GM23338 (cell line): ENCODE data around the gene CYTL1. TPM values are rescaled to one million over a fixed set of nuclear protein-coding genes. Genes with fewer than 3 reads are reported as not detected.

Experiments used
- ATAC-seq: fragments of 200-7000 bp; cut with Tn5 transposase; 3 replicates; pipeline ENCODE4 v1.9.1; 2020
- DNase-seq: peaks from one replicate; pipeline ENCODE4 v3.0.0-alpha.2; 2015; ENCODE audit warnings: low spot score
- H2AFZ ChIP-seq: fragments of 200-600 bp; sonication (generic); 2 replicates; pipeline ENCODE4 v1.8.0; 2016; ENCODE audit warnings: antibody characterized with exemption, mild to moderate bottlenecking, moderate library complexity
- H3F3A ChIP-seq: fragments of 200-600 bp; sonication (generic); replicated peaks from 2 replicates; pipeline ENCODE4 v1.8.0; 2017; ENCODE audit warnings: antibody characterized with exemption, mixed run types, low read depth
- H3K27ac ChIP-seq: fragments of 200-600 bp; sonication (generic); 2 replicates; pipeline ENCODE4 v1.6.1; 2016; ENCODE audit warnings: low read depth
- H3K27me3 ChIP-seq: fragments of 200-600 bp; sonication (generic); 2 replicates; pipeline ENCODE4 v1.8.0; 2016; ENCODE audit warnings: mild to moderate bottlenecking, mixed run types, moderate library complexity; ENCODE audit not compliant: insufficient read depth
- H3K36me3 ChIP-seq: fragments of 200-600 bp; sonication (generic); 2 replicates; pipeline ENCODE4 v1.8.0; 2016; ENCODE audit warnings: mild to moderate bottlenecking; ENCODE audit not compliant: insufficient read depth
- H3K4me1 ChIP-seq: fragments of 200-600 bp; sonication (generic); 2 replicates; pipeline ENCODE4 v1.8.0; 2016; ENCODE audit warnings: mild to moderate bottlenecking, moderate library complexity; ENCODE audit not compliant: insufficient read depth
- H3K4me2 ChIP-seq: fragments of 200-600 bp; sonication (generic); 2 replicates; pipeline ENCODE4 v1.7.1; 2017; ENCODE audit warnings: mixed run types
- H3K4me3 ChIP-seq: fragments of 200-600 bp; sonication (generic); 2 replicates; pipeline ENCODE4 v1.6.1; 2016; ENCODE audit warnings: mixed run types
- H3K79me2 ChIP-seq: fragments of 200-600 bp; sonication (generic); replicated peaks from 2 replicates; pipeline ENCODE4 v1.8.0; 2017; ENCODE audit warnings: mild to moderate bottlenecking; ENCODE audit not compliant: insufficient read depth
- H3K9me2 ChIP-seq: fragments of 200-600 bp; sonication (generic); 2 replicates; pipeline ENCODE4 v1.8.0; 2017; ENCODE audit not compliant: insufficient read depth
- H4K20me1 ChIP-seq: fragments of 200-600 bp; sonication (generic); replicated peaks from 2 replicates; pipeline ENCODE4 v1.8.0; 2017; ENCODE audit warnings: mild to moderate bottlenecking; ENCODE audit not compliant: insufficient read depth
- H3K27ac Mint-ChIP-seq: 2 replicates; pipeline ENCODE4 v1.8.0; 2020; ENCODE audit warnings: inconsistent platforms, mild to moderate bottlenecking, moderate library complexity, mixed read lengths
- H3K27me3 Mint-ChIP-seq: 3 replicates; pipeline ENCODE4 v1.8.0; 2022; ENCODE audit warnings: low read depth, mild to moderate bottlenecking, moderate library complexity, mixed read lengths, inconsistent platforms; ENCODE audit not compliant: insufficient read depth, poor library complexity
- H3K36me3 Mint-ChIP-seq: 3 replicates; pipeline ENCODE4 v1.8.0; 2021; ENCODE audit warnings: low read depth, mild to moderate bottlenecking, inconsistent platforms, moderate library complexity, mixed read lengths
- H3K4me1 Mint-ChIP-seq: 3 replicates; pipeline ENCODE4 v1.8.0; 2020; ENCODE audit warnings: mild to moderate bottlenecking, inconsistent platforms, mixed read lengths
- H3K4me3 Mint-ChIP-seq: 3 replicates; pipeline ENCODE4 v1.8.0; 2021; ENCODE audit warnings: moderate library complexity, mild to moderate bottlenecking, inconsistent platforms, mixed read lengths
- H3K9me3 Mint-ChIP-seq: 3 replicates; pipeline ENCODE4 v1.8.0; 2020; ENCODE audit warnings: moderate library complexity, mild to moderate bottlenecking, inconsistent platforms, mixed read lengths
- CREB1 ChIP-seq: fragments of 250-450 bp; sonication (Bioruptor Pico); IDR thresholded peaks from 2 replicates; pipeline ENCODE4 v1.5.0; 2020; ENCODE audit warnings: low read depth, mild to moderate bottlenecking, moderate library complexity
- CTCF ChIP-seq, 2 experiments: fragments of 200-600 bp in 1 of 2; sonication (generic) in 1 of 2; conservative IDR thresholded peaks; 2 replicates each; pipeline versions ENCODE4 v1.5.1 to v1.6.1; 2016 to 2017; ENCODE audit warnings: antibody characterized with exemption in 2 of 2, low read depth in 2 of 2, mild to moderate bottlenecking in 2 of 2, moderate library complexity in 1 of 2
- EZH2 ChIP-seq: fragments of 200-600 bp; sonication (generic); IDR thresholded peaks from one replicate; pipeline ENCODE4 v1.8.0; 2017; ENCODE audit warnings: antibody characterized with exemption, mild to moderate bottlenecking, low read depth; ENCODE audit not compliant: unreplicated experiment
- EZH2phosphoT487 ChIP-seq: fragments of 200-600 bp; sonication (generic); IDR thresholded peaks from one replicate; pipeline ENCODE4 v1.8.1; 2018; ENCODE audit warnings: antibody characterized with exemption; ENCODE audit not compliant: unreplicated experiment
- JUNB ChIP-seq: IDR thresholded peaks from one replicate; pipeline ENCODE4 v1.6.1; 2016; ENCODE audit warnings: antibody characterized with exemption; ENCODE audit not compliant: unreplicated experiment
- NANOG ChIP-seq: IDR thresholded peaks from 2 replicates; pipeline ENCODE4 v1.6.1; 2016; ENCODE audit warnings: antibody characterized with exemption, borderline replicate concordance
- POLR2AphosphoS5 ChIP-seq: IDR thresholded peaks from 2 replicates; pipeline ENCODE4 v1.6.1; 2016; ENCODE audit warnings: antibody characterized with exemption, low read depth
- STAT1 ChIP-seq: IDR thresholded peaks from one replicate; pipeline ENCODE4 v1.6.1; 2016; ENCODE audit warnings: antibody characterized with exemption; ENCODE audit not compliant: unreplicated experiment
- ZNF114 ChIP-seq: fragments of 250-450 bp; sonication (Bioruptor Pico); IDR thresholded peaks from 2 replicates; pipeline ENCODE4 v1.5.0; 2020; ENCODE audit warnings: mild to moderate bottlenecking, moderate library complexity
- ZNF331 ChIP-seq: fragments of 250-450 bp; sonication (Bioruptor Pico); IDR thresholded peaks from 2 replicates; pipeline ENCODE4 v1.5.0; 2020; ENCODE audit warnings: low read depth, mild to moderate bottlenecking, moderate library complexity
- polyA plus RNA-seq: library from polyadenylated mRNA; unstranded; fragments of >200 nt; fragmentation: Nextera tagmentation; extraction: Ambion mirVana; gene quantifications from 2 replicates; pipeline ENCODE4 v1.2.1, GENCODE V29; 2016
- total RNA-seq: library from RNA; depleted of rRNA; stranded (reverse); fragments of >200 nt; shearing (Covaris generic); gene quantifications from 2 replicates; pipeline ENCODE4 v1.2.3, GENCODE V29; 2014
- TF ChIP-seq, protein P1 (sequence below): fragments of 250-450 bp; sonication (Bioruptor Pico); IDR thresholded peaks from 2 replicates; pipeline ENCODE4 v1.5.0; 2020; ENCODE audit warnings: mild to moderate bottlenecking, moderate library complexity
- TF ChIP-seq, protein P2 (sequence below): IDR thresholded peaks from one replicate; pipeline ENCODE4 v1.6.1; 2018; ENCODE audit warnings: antibody characterized with exemption; ENCODE audit not compliant: unreplicated experiment
- TF ChIP-seq, protein P3 (sequence below): IDR thresholded peaks from 2 replicates; pipeline ENCODE4 v1.6.1; 2016; ENCODE audit warnings: antibody characterized with exemption

Gene CYTL1
- total and polyA plus RNA-seq, 2 experiments from 2014 or later = 12.6 to 17.6 TPM

GRCh38 chr4:5040856-5041620 is 21.8 kb upstream of the CYTL1 start:
- no peaks in the 10 kb centered on the region for H3K79me2 ChIP-seq
- H3K36me3 ChIP-seq = no peaks in the 10 kb centered on the region
- TF ChIP-seq EZH2phosphoT487 (no peak), ZNF114 (no peak), NANOG (no peak), JUNB (no peak), ZNF331 (CRISPR knock-in tag) (no peak), STAT1 (no peak), CREB1 (CRISPR knock-in tag) (no peak), CTCF (conservative IDR thresholded peaks at IDR 0.05; ENCODE audit: low read depth in 2 of 2) (no peak), POLR2AphosphoS5 (no peak), EZH2 (no peak)
- TF ChIP-seq, protein P1, sequence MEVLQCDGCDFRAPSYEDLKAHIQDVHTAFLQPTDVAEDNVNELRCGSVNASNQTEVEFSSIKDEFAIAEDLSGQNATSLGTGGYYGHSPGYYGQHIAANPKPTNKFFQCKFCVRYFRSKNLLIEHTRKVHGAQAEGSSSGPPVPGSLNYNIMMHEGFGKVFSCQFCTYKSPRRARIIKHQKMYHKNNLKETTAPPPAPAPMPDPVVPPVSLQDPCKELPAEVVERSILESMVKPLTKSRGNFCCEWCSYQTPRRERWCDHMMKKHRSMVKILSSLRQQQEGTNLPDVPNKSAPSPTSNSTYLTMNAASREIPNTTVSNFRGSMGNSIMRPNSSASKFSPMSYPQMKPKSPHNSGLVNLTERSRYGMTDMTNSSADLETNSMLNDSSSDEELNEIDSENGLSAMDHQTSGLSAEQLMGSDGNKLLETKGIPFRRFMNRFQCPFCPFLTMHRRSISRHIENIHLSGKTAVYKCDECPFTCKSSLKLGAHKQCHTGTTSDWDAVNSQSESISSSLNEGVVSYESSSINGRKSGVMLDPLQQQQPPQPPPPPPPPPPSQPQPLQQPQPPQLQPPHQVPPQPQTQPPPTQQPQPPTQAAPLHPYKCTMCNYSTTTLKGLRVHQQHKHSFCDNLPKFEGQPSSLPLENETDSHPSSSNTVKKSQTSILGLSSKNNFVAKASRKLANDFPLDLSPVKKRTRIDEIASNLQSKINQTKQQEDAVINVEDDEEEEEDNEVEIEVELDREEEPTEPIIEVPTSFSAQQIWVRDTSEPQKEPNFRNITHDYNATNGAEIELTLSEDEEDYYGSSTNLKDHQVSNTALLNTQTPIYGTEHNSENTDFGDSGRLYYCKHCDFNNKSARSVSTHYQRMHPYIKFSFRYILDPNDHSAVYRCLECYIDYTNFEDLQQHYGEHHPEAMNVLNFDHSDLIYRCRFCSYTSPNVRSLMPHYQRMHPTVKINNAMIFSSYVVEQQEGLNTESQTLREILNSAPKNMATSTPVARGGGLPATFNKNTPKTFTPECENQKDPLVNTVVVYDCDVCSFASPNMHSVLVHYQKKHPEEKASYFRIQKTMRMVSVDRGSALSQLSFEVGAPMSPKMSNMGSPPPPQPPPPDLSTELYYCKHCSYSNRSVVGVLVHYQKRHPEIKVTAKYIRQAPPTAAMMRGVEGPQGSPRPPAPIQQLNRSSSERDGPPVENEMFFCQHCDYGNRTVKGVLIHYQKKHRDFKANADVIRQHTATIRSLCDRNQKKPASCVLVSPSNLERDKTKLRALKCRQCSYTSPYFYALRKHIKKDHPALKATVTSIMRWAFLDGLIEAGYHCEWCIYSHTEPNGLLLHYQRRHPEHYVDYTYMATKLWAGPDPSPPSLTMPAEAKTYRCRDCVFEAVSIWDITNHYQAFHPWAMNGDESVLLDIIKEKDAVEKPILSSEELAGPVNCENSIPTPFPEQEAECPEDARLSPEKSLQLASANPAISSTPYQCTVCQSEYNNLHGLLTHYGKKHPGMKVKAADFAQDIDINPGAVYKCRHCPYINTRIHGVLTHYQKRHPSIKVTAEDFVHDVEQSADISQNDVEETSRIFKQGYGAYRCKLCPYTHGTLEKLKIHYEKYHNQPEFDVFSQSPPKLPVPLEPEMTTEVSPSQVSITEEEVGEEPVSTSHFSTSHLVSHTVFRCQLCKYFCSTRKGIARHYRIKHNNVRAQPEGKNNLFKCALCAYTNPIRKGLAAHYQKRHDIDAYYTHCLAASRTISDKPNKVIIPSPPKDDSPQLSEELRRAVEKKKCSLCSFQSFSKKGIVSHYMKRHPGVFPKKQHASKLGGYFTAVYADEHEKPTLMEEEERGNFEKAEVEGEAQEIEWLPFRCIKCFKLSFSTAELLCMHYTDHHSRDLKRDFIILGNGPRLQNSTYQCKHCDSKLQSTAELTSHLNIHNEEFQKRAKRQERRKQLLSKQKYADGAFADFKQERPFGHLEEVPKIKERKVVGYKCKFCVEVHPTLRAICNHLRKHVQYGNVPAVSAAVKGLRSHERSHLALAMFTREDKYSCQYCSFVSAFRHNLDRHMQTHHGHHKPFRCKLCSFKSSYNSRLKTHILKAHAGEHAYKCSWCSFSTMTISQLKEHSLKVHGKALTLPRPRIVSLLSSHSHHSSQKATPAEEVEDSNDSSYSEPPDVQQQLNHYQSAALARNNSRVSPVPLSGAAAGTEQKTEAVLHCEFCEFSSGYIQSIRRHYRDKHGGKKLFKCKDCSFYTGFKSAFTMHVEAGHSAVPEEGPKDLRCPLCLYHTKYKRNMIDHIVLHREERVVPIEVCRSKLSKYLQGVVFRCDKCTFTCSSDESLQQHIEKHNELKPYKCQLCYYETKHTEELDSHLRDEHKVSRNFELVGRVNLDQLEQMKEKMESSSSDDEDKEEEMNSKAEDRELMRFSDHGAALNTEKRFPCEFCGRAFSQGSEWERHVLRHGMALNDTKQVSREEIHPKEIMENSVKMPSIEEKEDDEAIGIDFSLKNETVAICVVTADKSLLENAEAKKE (CRISPR knock-in tag) = no peak
- TF ChIP-seq, protein P2, sequence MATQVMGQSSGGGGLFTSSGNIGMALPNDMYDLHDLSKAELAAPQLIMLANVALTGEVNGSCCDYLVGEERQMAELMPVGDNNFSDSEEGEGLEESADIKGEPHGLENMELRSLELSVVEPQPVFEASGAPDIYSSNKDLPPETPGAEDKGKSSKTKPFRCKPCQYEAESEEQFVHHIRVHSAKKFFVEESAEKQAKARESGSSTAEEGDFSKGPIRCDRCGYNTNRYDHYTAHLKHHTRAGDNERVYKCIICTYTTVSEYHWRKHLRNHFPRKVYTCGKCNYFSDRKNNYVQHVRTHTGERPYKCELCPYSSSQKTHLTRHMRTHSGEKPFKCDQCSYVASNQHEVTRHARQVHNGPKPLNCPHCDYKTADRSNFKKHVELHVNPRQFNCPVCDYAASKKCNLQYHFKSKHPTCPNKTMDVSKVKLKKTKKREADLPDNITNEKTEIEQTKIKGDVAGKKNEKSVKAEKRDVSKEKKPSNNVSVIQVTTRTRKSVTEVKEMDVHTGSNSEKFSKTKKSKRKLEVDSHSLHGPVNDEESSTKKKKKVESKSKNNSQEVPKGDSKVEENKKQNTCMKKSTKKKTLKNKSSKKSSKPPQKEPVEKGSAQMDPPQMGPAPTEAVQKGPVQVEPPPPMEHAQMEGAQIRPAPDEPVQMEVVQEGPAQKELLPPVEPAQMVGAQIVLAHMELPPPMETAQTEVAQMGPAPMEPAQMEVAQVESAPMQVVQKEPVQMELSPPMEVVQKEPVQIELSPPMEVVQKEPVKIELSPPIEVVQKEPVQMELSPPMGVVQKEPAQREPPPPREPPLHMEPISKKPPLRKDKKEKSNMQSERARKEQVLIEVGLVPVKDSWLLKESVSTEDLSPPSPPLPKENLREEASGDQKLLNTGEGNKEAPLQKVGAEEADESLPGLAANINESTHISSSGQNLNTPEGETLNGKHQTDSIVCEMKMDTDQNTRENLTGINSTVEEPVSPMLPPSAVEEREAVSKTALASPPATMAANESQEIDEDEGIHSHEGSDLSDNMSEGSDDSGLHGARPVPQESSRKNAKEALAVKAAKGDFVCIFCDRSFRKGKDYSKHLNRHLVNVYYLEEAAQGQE = no peak
- TF ChIP-seq, protein P3, sequence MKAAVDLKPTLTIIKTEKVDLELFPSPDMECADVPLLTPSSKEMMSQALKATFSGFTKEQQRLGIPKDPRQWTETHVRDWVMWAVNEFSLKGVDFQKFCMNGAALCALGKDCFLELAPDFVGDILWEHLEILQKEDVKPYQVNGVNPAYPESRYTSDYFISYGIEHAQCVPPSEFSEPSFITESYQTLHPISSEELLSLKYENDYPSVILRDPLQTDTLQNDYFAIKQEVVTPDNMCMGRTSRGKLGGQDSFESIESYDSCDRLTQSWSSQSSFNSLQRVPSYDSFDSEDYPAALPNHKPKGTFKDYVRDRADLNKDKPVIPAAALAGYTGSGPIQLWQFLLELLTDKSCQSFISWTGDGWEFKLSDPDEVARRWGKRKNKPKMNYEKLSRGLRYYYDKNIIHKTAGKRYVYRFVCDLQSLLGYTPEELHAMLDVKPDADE = no peak
- no peaks in the 10 kb centered on the region for H3K27me3 ChIP-seq
- no peaks in the 10 kb centered on the region; the same call in 2 of the 3 replicates for H3K9me3 Mint-ChIP-seq
- no peaks in the 10 kb centered on the region for H3K4me1 ChIP-seq
- DNase-seq (no peak), ATAC-seq (no peak)
- no peak overlapping the region for H3K27ac Mint-ChIP-seq
- no peak overlapping the region for H3K4me3 Mint-ChIP-seq
- no peaks in the 10 kb centered on the region for H3F3A ChIP-seq
- peaks cover 1% of the 10 kb centered on the region for H3K27me3 Mint-ChIP-seq
- H3K36me3 Mint-ChIP-seq = no peaks in the 10 kb centered on the region
- H2AFZ ChIP-seq = no peak overlapping the region
- H3K9me2 ChIP-seq = peaks cover 8% of the 10 kb centered on the region
- no peak overlapping the region for H3K4me2 ChIP-seq
- H3K27ac ChIP-seq = no peak overlapping the region
- peaks cover 3% of the 10 kb centered on the region; the same call in 2 of the 3 replicates for H3K4me1 Mint-ChIP-seq
- no peaks in the 10 kb centered on the region for H4K20me1 ChIP-seq
- no peak overlapping the region for H3K4me3 ChIP-seq
